Liver (tissue), 3 donors: ENCODE data around the gene RBM15B.

Experiments
- HNF4A ChIP-seq, 2 donors: conservative IDR thresholded peaks; 2 replicates each; pipeline ENCODE4 v1.6.1; 2016; ENCODE audit warnings: antibody characterized with exemption in 2 of 2, mild to moderate bottlenecking in 2 of 2
- JUND ChIP-seq, 2 donors: IDR thresholded peaks; 2 replicates each; pipeline ENCODE4 v1.6.1; 2016; ENCODE audit warnings: antibody characterized with exemption in 2 of 2
- RXRA ChIP-seq, 2 donors: IDR thresholded peaks; 2 replicates each; pipeline ENCODE4 v1.6.1; 2017 to 2018; ENCODE audit warnings: antibody characterized with exemption in 2 of 2, mild to moderate bottlenecking in 1 of 2
- TAF1 ChIP-seq: conservative IDR thresholded peaks from 2 replicates; pipeline ENCODE4 v1.6.1; 2016; ENCODE audit warnings: antibody characterized with exemption, mild to moderate bottlenecking
- YY1 ChIP-seq: IDR thresholded peaks from 2 replicates; pipeline ENCODE4 v1.6.1; 2016; ENCODE audit warnings: antibody characterized with exemption, mild to moderate bottlenecking
- TF ChIP-seq, protein P1 (sequence below): fragments of 150-350 bp; IDR thresholded peaks from 2 replicates; pipeline ENCODE4 v1.5.1; 2017; ENCODE audit warnings: improper control_type of control experiment, low read depth, low read length; ENCODE audit not compliant: missing input control
- TF ChIP-seq, protein P2 (sequence below): IDR thresholded peaks from 2 replicates; pipeline ENCODE4 v1.6.1; 2016; ENCODE audit warnings: antibody characterized with exemption
- donor health status: healthy.
- donor health status: healthy.

DNA sequence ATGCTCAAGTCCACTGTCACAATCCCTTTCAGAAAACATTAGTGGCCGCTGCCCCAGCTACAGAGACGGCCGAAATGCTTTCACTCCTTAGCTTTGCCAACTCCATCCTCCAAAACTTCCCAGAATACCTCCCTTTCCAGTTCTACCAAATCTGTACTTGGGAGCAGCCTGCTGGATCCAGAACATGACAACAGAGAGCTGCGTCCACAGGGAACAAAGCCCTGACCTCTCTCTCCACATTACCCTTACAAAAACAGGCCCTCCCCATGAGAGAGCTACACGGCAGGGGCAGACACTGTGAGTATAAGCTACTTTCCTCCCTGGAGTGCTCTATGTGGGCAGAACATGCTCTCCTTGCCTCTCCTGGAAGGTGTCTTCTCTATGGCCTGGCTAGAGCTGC is 6.3 kb downstream of the RBM15B start:
- no peak for TF ChIP-seq HNF4A (conservative IDR thresholded peaks at IDR 0.05)
- no peak for TF ChIP-seq YY1
- TF ChIP-seq, protein P1, sequence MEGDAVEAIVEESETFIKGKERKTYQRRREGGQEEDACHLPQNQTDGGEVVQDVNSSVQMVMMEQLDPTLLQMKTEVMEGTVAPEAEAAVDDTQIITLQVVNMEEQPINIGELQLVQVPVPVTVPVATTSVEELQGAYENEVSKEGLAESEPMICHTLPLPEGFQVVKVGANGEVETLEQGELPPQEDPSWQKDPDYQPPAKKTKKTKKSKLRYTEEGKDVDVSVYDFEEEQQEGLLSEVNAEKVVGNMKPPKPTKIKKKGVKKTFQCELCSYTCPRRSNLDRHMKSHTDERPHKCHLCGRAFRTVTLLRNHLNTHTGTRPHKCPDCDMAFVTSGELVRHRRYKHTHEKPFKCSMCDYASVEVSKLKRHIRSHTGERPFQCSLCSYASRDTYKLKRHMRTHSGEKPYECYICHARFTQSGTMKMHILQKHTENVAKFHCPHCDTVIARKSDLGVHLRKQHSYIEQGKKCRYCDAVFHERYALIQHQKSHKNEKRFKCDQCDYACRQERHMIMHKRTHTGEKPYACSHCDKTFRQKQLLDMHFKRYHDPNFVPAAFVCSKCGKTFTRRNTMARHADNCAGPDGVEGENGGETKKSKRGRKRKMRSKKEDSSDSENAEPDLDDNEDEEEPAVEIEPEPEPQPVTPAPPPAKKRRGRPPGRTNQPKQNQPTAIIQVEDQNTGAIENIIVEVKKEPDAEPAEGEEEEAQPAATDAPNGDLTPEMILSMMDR: no peak
- TF ChIP-seq, protein P2, sequence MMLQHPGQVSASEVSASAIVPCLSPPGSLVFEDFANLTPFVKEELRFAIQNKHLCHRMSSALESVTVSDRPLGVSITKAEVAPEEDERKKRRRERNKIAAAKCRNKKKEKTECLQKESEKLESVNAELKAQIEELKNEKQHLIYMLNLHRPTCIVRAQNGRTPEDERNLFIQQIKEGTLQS: no peak
- TF ChIP-seq JUND (IDR thresholded peaks at IDR 0.05): no peak
- TF ChIP-seq TAF1: no peak
- no peak for TF ChIP-seq RXRA (IDR thresholded peaks at IDR 0.05)
